A673 (cell line): ENCODE measurements around the gene USP31. TPM values are rescaled to one million over a fixed set of nuclear protein-coding genes. Genes with fewer than 3 reads are reported as not detected.

Experiments used
- BruUV-seq: library from RNA; stranded (reverse); fragments of 400-500 nt; replicated peaks from 2 replicates; lab custom pipeline; 2021; lab: Mats Ljungman, UMichigan
- CTCF ChIA-PET: fragments of 300-600 bp; sonication (Branson Sonifier 250); formaldehyde crosslinking; loops from one replicate; lab custom pipeline; 2022; ENCODE audit warnings: antibody characterized with exemption; lab: Charles Lee
- POLR2A ChIA-PET: fragments of 300-600 bp; sonication (Branson Sonifier 250); formaldehyde crosslinking; loops from one replicate; lab custom pipeline; 2022; ENCODE audit warnings: antibody characterized with exemption; ENCODE audit not compliant: low non-redundant PET; lab: Charles Lee
- DNase-seq: peaks from one replicate; pipeline ENCODE4 v3.0.0-alpha.2; 2015; ENCODE audit warnings: low spot score
- H3K27ac ChIP-seq: fragments of 200-600 bp; sonication (generic); 2 replicates; pipeline ENCODE4 v1.5.1; 2016; ENCODE audit warnings: mixed run types, low read depth, mild to moderate bottlenecking, mixed read lengths, antibody characterized with exemption, low read length; ENCODE audit not compliant: poor library complexity, severe bottlenecking
- H3K27me3 ChIP-seq: fragments of 200-600 bp; sonication (generic); replicated peaks from 2 replicates; pipeline ENCODE4 v1.6.1; 2017; ENCODE audit warnings: mixed run types, low read depth, mild to moderate bottlenecking, mixed read lengths, antibody characterized with exemption, low read length; ENCODE audit not compliant: insufficient read depth, poor library complexity
- H3K36me3 ChIP-seq: fragments of 200-600 bp; sonication (generic); 2 replicates; pipeline ENCODE4 v1.6.1; 2016; ENCODE audit warnings: mixed run types, mild to moderate bottlenecking, mixed read lengths, antibody characterized with exemption, low read length; ENCODE audit not compliant: insufficient read depth, poor library complexity, severe bottlenecking
- H3K4me1 ChIP-seq: fragments of 200-600 bp; sonication (generic); 2 replicates; pipeline ENCODE4 v1.6.1; 2017; ENCODE audit warnings: mixed run types, mild to moderate bottlenecking, mixed read lengths, antibody characterized with exemption, low read length; ENCODE audit not compliant: insufficient read depth, poor library complexity, severe bottlenecking
- H3K4me3 ChIP-seq: fragments of 200-600 bp; sonication (generic); 2 replicates; pipeline ENCODE4 v1.5.1; 2016; ENCODE audit warnings: low read depth, mixed run types, mild to moderate bottlenecking, mixed read lengths, low read length; ENCODE audit not compliant: poor library complexity, severe bottlenecking
- H3K9me3 ChIP-seq: fragments of 200-600 bp; sonication (generic); 2 replicates; pipeline ENCODE4 v1.6.1; 2016; ENCODE audit warnings: mixed run types, low read depth, mild to moderate bottlenecking, mixed read lengths, antibody characterized with exemption, low read length; ENCODE audit not compliant: poor library complexity, severe bottlenecking
- EZH2 ChIP-seq: fragments of 200-600 bp; sonication (generic); IDR thresholded peaks from 2 replicates; pipeline ENCODE4 v1.6.1; 2017; ENCODE audit warnings: borderline replicate concordance, low read depth, mild to moderate bottlenecking, mixed read lengths, antibody characterized with exemption, low read length; ENCODE audit not compliant: poor library complexity, severe bottlenecking
- intact Hi-C: fragments of 100-400 bp; cut with micrococcal nuclease; formaldehyde crosslinking; loops from one replicate; pipeline ENCODE4 v1.10.0; 2022; ENCODE audit not compliant: unreplicated experiment
- total RNA-seq: library from RNA; stranded (reverse); gene quantifications from 2 replicates; pipeline ENCODE4 v1.2.3, GENCODE V29; 2021
- TF ChIP-seq, protein P1 (sequence below): fragments of 300-800, 200-600 bp; sonication (generic); conservative IDR thresholded peaks from 2 replicates; pipeline ENCODE4 v1.5.1; 2017; ENCODE audit warnings: low read depth, mild to moderate bottlenecking, antibody characterized with exemption, low read length, moderate library complexity, mixed read lengths

USP31 gene
- total RNA-seq, 1 experiment from 2014 or later, result 34.4 TPM

DNA sequence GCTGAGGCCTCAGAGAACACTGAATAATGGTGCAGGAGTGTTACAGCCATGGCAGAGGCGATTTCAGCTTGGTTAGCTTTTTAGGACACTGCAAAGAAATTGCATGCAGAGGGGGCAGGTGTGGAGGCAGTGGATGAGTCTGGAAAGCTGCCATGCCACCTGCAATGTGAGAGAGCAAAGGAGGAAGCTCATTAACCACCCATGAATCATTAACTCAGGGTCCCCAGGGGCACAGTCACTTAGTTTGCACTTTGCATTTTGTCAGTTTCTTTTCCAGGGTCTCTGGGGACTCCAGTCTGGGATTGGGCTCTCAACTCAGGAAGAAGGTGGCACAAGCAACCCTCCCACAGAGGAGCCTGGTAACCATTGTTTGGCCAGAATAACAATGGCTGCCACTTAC, 132.9 kb downstream of the USP31 start:
- CTCF ChIA-PET, result no interaction called here

DNA sequence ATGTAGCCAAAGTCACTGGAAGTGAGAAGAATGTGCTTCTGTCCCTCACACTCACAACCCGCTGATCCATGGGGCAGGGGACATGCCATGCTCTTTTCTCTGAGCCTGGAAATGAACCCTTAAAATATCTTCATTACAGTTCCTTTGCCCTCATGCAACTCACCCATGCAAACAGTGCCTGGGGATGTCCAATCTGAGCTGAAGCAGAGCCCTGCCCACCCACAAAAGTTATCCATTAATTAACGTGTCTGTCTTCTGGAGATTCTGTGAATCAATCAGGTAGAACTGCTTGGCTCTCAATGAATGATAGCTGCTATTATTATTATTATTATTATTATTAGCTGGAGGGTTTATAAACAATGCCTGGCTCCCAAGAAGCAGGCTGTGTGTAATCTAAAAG, 133.7 kb downstream of the USP31 start:
- Histone ChIP-seq H3K27me3 (no peaks in the 10 kb centered on the region), H3K9me3 (no peaks in the 10 kb centered on the region), H3K27ac (no peak overlapping the region), H3K4me1 (no peaks in the 10 kb centered on the region), H3K4me3 (no peak overlapping the region), H3K36me3 (no peaks in the 10 kb centered on the region)
- intact Hi-C loops, result no loop called here
- no TSS peak for BruUV-seq
- ChIA-PET POLR2A (interaction anchor here (0.6 kb wide), 1 partner anchor 1751 kb away, joined by 8 read pairs; no protein-coding TSS in a partner anchor), CTCF (no interaction called here)
- TF ChIP-seq, protein P1, sequence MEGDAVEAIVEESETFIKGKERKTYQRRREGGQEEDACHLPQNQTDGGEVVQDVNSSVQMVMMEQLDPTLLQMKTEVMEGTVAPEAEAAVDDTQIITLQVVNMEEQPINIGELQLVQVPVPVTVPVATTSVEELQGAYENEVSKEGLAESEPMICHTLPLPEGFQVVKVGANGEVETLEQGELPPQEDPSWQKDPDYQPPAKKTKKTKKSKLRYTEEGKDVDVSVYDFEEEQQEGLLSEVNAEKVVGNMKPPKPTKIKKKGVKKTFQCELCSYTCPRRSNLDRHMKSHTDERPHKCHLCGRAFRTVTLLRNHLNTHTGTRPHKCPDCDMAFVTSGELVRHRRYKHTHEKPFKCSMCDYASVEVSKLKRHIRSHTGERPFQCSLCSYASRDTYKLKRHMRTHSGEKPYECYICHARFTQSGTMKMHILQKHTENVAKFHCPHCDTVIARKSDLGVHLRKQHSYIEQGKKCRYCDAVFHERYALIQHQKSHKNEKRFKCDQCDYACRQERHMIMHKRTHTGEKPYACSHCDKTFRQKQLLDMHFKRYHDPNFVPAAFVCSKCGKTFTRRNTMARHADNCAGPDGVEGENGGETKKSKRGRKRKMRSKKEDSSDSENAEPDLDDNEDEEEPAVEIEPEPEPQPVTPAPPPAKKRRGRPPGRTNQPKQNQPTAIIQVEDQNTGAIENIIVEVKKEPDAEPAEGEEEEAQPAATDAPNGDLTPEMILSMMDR, result no peak
- no peak for TF ChIP-seq EZH2
- no peak for DNase-seq

More for the DNA sequence above, 132.9 kb downstream of the USP31 start:
- POLR2A ChIA-PET, result no interaction called here
- no peak for DNase-seq
- H3K36me3 ChIP-seq, result no peaks in the 10 kb centered on the region
- BruUV-seq, result no TSS peak
- no peaks in the 10 kb centered on the region for H3K27me3 ChIP-seq
- intact Hi-C loops, result no loop called here
- H3K4me3 ChIP-seq, result no peak overlapping the region
- TF ChIP-seq, protein P1, result no peak
- TF ChIP-seq EZH2, result no peak
- H3K9me3 ChIP-seq, result no peaks in the 10 kb centered on the region
- H3K27ac ChIP-seq, result no peak overlapping the region
- no peaks in the 10 kb centered on the region for H3K4me1 ChIP-seq

DNA sequence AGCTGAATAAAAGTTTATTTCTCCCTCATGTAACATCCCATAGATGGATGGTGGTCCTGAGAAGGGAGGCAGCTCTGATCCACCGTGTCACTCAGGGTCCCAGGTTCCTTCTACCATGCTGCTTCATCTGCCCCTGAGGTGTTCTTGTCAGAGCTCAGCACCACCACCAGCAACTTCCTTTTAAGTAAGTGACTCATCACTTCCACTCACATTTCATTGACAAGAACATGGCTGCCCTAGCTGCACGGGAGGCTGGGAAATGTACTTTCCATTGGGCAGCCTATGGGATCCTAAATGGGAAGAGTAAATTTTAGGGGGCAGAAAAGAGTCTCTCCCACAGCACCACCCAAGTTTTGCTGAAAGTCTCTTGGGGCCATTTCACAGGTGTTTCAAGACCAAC, 134.7 kb downstream of the USP31 start:
- Histone ChIP-seq H3K27ac (no peak overlapping the region), H3K4me1 (no peaks in the 10 kb centered on the region), H3K27me3 (no peaks in the 10 kb centered on the region), H3K9me3 (no peaks in the 10 kb centered on the region), H3K36me3 (no peaks in the 10 kb centered on the region), H3K4me3 (no peak overlapping the region)
- intact Hi-C loops, result no loop called here
- TF ChIP-seq EZH2, result no peak
- TF ChIP-seq, protein P1, result no peak
- BruUV-seq, result no TSS peak
- ChIA-PET CTCF (interaction anchor here (0.6 kb wide), 1 partner anchor 183 kb away, joined by 4 read pairs; no protein-coding TSS in a partner anchor), POLR2A (interaction anchor here (0.6 kb wide), 1 partner anchor 1752 kb away, joined by 8 read pairs; no protein-coding TSS in a partner anchor)
- no peak for DNase-seq

Other genes starting within 250 kb of the USP31 start
- 15.6 and 22.3 TPM in 2 replicates for gene SCNN1G, start 33.3 kb upstream of the USP31 start, total RNA-seq
- gene SCNN1B, start 152.8 kb upstream of the USP31 start, total RNA-seq, result 1.5 and 2.5 TPM in 2 replicates